PC-9 (cell line): ENCODE results near the gene PROM1. TPM values are rescaled to one million over a fixed set of nuclear protein-coding genes. Genes with fewer than 3 reads are reported as not detected.

Experiments
- BruUV-seq: library from RNA; stranded (reverse); fragments of 400-500 nt; replicated peaks from 2 replicates; lab custom pipeline; 2021; lab: Mats Ljungman, UMichigan
- CTCF ChIA-PET: fragments of 300-600 bp; sonication (Branson Sonifier 250); formaldehyde crosslinking; loops from one replicate; lab custom pipeline; 2022; ENCODE audit warnings: antibody characterized with exemption; lab: Charles Lee
- POLR2A ChIA-PET: fragments of 300-600 bp; sonication (Branson Sonifier 250); formaldehyde crosslinking; loops from one replicate; lab custom pipeline; 2022; ENCODE audit warnings: antibody characterized with exemption; ENCODE audit not compliant: unreplicated experiment; lab: Charles Lee
- DNase-seq, 2 experiments: peaks; one replicate each; pipeline versions ENCODE4 v3.0.0 to v3.0.0-alpha.2; 2015 to 2022; ENCODE audit warnings: mixed read lengths in 1 of 2
- H2AFZ ChIP-seq: fragments of 200-600 bp; sonication (generic); 2 replicates; pipeline ENCODE4 v1.8.1; 2017; ENCODE audit warnings: antibody characterized with exemption
- H3F3A ChIP-seq: fragments of 200-600 bp; sonication (generic); 2 replicates; pipeline ENCODE4 v1.8.1; 2017; ENCODE audit warnings: antibody characterized with exemption, mild to moderate bottlenecking, low read depth; ENCODE audit not compliant: insufficient read depth
- H3K27ac ChIP-seq: fragments of 200-600 bp; sonication (generic); 2 replicates; pipeline ENCODE4 v1.6.1; 2016; ENCODE audit warnings: mixed run types
- H3K27me3 ChIP-seq: fragments of 200-600 bp; sonication (generic); 2 replicates; pipeline ENCODE4 v1.6.1; 2016; ENCODE audit warnings: low read depth, mixed run types; ENCODE audit not compliant: insufficient read depth
- H3K36me3 ChIP-seq: fragments of 200-600 bp; sonication (generic); 2 replicates; pipeline ENCODE4 v1.6.1; 2016; ENCODE audit warnings: low read depth, mixed run types
- H3K4me1 ChIP-seq: fragments of 200-600 bp; sonication (generic); replicated peaks from 2 replicates; pipeline ENCODE4 v1.6.1; 2016; ENCODE audit warnings: mixed run types; ENCODE audit not compliant: insufficient read depth
- H3K4me2 ChIP-seq: fragments of 200-600 bp; sonication (generic); 2 replicates; pipeline ENCODE4 v1.6.1; 2017; ENCODE audit warnings: mixed run types
- H3K4me3 ChIP-seq: fragments of 200-600 bp; sonication (generic); 2 replicates; pipeline ENCODE4 v1.6.1; 2016; ENCODE audit warnings: mixed run types
- H3K79me2 ChIP-seq: fragments of 200-600 bp; sonication (generic); 2 replicates; pipeline ENCODE4 v1.6.1; 2017; ENCODE audit warnings: low read depth, mixed run types
- H3K9me2 ChIP-seq: fragments of 200-600 bp; sonication (generic); 2 replicates; pipeline ENCODE4 v1.8.1; 2017; ENCODE audit warnings: mild to moderate bottlenecking; ENCODE audit not compliant: insufficient read depth
- H3K9me3 ChIP-seq: fragments of 200-600 bp; sonication (generic); 2 replicates; pipeline ENCODE4 v1.8.1; 2016; ENCODE audit warnings: low read depth; ENCODE audit not compliant: insufficient read depth
- H4K20me1 ChIP-seq: fragments of 200-600 bp; sonication (generic); 2 replicates; pipeline ENCODE4 v1.8.1; 2017; ENCODE audit not compliant: insufficient read depth
- CTCF ChIP-seq: fragments of 200-600 bp; sonication (generic); conservative IDR thresholded peaks from 2 replicates; pipeline ENCODE4 v1.6.1; 2017; ENCODE audit warnings: mixed run types, antibody characterized with exemption, mild to moderate bottlenecking, moderate library complexity
- EZH2 ChIP-seq: fragments of 200-600 bp; sonication (generic); IDR thresholded peaks from 2 replicates; pipeline ENCODE4 v1.8.0; 2017; ENCODE audit warnings: antibody characterized with exemption, low read depth
- intact Hi-C: fragments of 100-400 bp; cut with micrococcal nuclease; formaldehyde crosslinking; loops from one replicate; pipeline ENCODE4 v1.10.0; 2022; ENCODE audit not compliant: unreplicated experiment
- total RNA-seq: library from RNA; stranded (reverse); gene quantifications from 2 replicates; pipeline ENCODE4 v1.2.3, GENCODE V29; 2021

The PROM1 gene
- total RNA-seq, 1 experiment from 2014 or later, result not detected

- Histone ChIP-seq H3K9me2 (no peaks in the 10 kb centered on the region), H3K9me3 (no peaks in the 10 kb centered on the region), H3K4me3 (no peak overlapping the region), H3K27me3 (no peaks in the 10 kb centered on the region), H3K4me2 (no peak overlapping the region), H3F3A (no peaks in the 10 kb centered on the region), H4K20me1 (no peaks in the 10 kb centered on the region), H3K27ac (no peak overlapping the region), H3K36me3 (no peaks in the 10 kb centered on the region), H3K4me1 (no peaks in the 10 kb centered on the region), H2AFZ (no peak overlapping the region), H3K79me2 (no peaks in the 10 kb centered on the region)
- ChIA-PET CTCF (no interaction called here), POLR2A (no interaction called here)
- intact Hi-C loops, result no loop called here
- TF ChIP-seq CTCF, result no peak
- TF ChIP-seq EZH2, result no peak
- BruUV-seq, result no TSS peak
- DNase-seq, result no peak
Measured at GRCh38 chr4:16118090-16118489, 34.3 kb upstream of the PROM1 start.

DNA sequence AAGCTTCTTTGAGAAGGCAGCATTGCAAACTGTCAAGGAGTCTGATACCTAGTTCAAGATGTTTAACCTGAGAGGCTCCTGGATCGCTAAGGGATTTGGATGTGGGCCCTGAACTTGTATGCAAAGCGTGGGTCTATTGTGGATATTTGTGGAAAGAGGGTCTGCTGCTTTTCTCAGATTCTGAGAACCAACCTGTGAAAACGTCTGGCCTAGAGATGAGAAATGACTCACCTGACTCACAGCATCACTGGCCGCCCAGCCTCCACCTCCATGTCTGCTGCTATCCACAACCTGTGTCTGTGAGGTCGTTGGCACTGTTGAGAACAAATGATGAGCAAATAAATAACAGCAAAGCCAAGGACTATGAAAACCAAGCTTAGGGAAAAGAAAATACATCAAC, 33.3 kb upstream of the PROM1 start:
- no peak for DNase-seq
- POLR2A ChIA-PET, result no interaction called here
- no peak overlapping the region for H3K4me2 ChIP-seq

GRCh38 chr4:16116493-16116990, 32.7 kb upstream of the PROM1 start:
- H3K36me3 ChIP-seq, result no peaks in the 10 kb centered on the region
- no peaks in the 10 kb centered on the region for H3K4me1 ChIP-seq
- no peaks in the 10 kb centered on the region for H3K9me2 ChIP-seq
- H3K4me2 ChIP-seq, result no peak overlapping the region
- ChIA-PET CTCF (no interaction called here), POLR2A (no interaction called here)
- no peak overlapping the region for H2AFZ ChIP-seq
- intact Hi-C loops, result no loop called here
- H3K4me3 ChIP-seq, result no peak overlapping the region
- H3K79me2 ChIP-seq, result no peaks in the 10 kb centered on the region
- no peaks in the 10 kb centered on the region for H3K27me3 ChIP-seq
- H3K27ac ChIP-seq, result no peak overlapping the region
- no peak for DNase-seq
- no peaks in the 10 kb centered on the region for H3F3A ChIP-seq
- no peaks in the 10 kb centered on the region for H3K9me3 ChIP-seq
- BruUV-seq, result no TSS peak
- no peaks in the 10 kb centered on the region for H4K20me1 ChIP-seq
- TF ChIP-seq CTCF (no peak), EZH2 (no peak)

More for the DNA sequence above, 33.3 kb upstream of the PROM1 start:
- no peaks in the 10 kb centered on the region for H3K27me3 ChIP-seq
- no peak overlapping the region for H3K4me3 ChIP-seq
- no TSS peak for BruUV-seq
- no peaks in the 10 kb centered on the region for H3K4me1 ChIP-seq
- no peak overlapping the region for H2AFZ ChIP-seq
- intact Hi-C loops, result no loop called here
- CTCF ChIA-PET, result no interaction called here
- no peak for TF ChIP-seq EZH2
- no peak for TF ChIP-seq CTCF
- no peak overlapping the region for H3K27ac ChIP-seq
- no peaks in the 10 kb centered on the region for H3K36me3 ChIP-seq
- no peaks in the 10 kb centered on the region for H3K9me3 ChIP-seq
- no peaks in the 10 kb centered on the region for H4K20me1 ChIP-seq
- H3K9me2 ChIP-seq, result no peaks in the 10 kb centered on the region
- H3F3A ChIP-seq, result no peaks in the 10 kb centered on the region
- H3K79me2 ChIP-seq, result no peaks in the 10 kb centered on the region
